ENCODE measurements around the gene CCDC192.

GRCh38 chr5:127976991-127977717 lies 274.0 kb downstream of the CCDC192 start:
- no peak for TF ChIP-seq MLX (CRISPR knock-in tag; IDR thresholded peaks at IDR 0.05)
- no peak for TF ChIP-seq CTCF (IDR thresholded peaks at IDR 0.05)
- TF ChIP-seq ZNF423 (CRISPR knock-in tag; IDR thresholded peaks at IDR 0.05), result no peak
- no peak for TF ChIP-seq NFE2L1 (CRISPR knock-in tag; IDR thresholded peaks at IDR 0.05)

All from WTC11 (cell line).